HL-60 (cell line): Measurements from ENCODE around the gene SMIM24.

Experiments used
- DNase-seq, 2 experiments: peaks; one replicate each; pipeline ENCODE4 v3.0.0-alpha.2; 2010 to 2020; ENCODE audit warnings: low read depth in 1 of 2, low spot score in 1 of 2
- H3K27ac ChIP-seq: fragments of 250-450 bp; sonication (Bioruptor Pico); replicated peaks from 2 replicates; pipeline ENCODE4 v1.5.1; 2020; ENCODE audit warnings: mild to moderate bottlenecking, moderate library complexity
- H3K27me3 ChIP-seq: fragments of 250-450 bp; sonication (Bioruptor Pico); 2 replicates; pipeline ENCODE4 v1.5.1; 2021; ENCODE audit warnings: mild to moderate bottlenecking, moderate library complexity; ENCODE audit not compliant: insufficient read depth, poor library complexity, severe bottlenecking
- H3K4me3 ChIP-seq: replicated peaks from 2 replicates; pipeline ENCODE4 v1.5.1; 2011; ENCODE audit warnings: mild to moderate bottlenecking, control low read depth, low read length; ENCODE audit not compliant: insufficient read depth
- GABPA ChIP-seq: IDR thresholded peaks from 2 replicates; pipeline ENCODE4 v1.6.1; 2012; ENCODE audit warnings: low read depth
- POLR2AphosphoS5 ChIP-seq: IDR thresholded peaks from 2 replicates; pipeline ENCODE4 v1.6.1; 2012; ENCODE audit warnings: low read depth
- SPI1 ChIP-seq: IDR thresholded peaks from 2 replicates; pipeline ENCODE4 v1.6.1; 2012; ENCODE audit warnings: low read depth, mild to moderate bottlenecking, borderline replicate concordance
- TF ChIP-seq, protein P1 (sequence below): IDR thresholded peaks from one replicate; pipeline ENCODE4 v1.5.1; 2011; ENCODE audit warnings: low read length, control low read depth, inconsistent platforms; ENCODE audit not compliant: insufficient read depth
- TF ChIP-seq, protein P2 (sequence below): IDR thresholded peaks from 2 replicates; pipeline ENCODE4 v1.6.1; 2012; ENCODE audit warnings: low read depth; ENCODE audit not compliant: insufficient replicate concordance

Gene SMIM24

DNA sequence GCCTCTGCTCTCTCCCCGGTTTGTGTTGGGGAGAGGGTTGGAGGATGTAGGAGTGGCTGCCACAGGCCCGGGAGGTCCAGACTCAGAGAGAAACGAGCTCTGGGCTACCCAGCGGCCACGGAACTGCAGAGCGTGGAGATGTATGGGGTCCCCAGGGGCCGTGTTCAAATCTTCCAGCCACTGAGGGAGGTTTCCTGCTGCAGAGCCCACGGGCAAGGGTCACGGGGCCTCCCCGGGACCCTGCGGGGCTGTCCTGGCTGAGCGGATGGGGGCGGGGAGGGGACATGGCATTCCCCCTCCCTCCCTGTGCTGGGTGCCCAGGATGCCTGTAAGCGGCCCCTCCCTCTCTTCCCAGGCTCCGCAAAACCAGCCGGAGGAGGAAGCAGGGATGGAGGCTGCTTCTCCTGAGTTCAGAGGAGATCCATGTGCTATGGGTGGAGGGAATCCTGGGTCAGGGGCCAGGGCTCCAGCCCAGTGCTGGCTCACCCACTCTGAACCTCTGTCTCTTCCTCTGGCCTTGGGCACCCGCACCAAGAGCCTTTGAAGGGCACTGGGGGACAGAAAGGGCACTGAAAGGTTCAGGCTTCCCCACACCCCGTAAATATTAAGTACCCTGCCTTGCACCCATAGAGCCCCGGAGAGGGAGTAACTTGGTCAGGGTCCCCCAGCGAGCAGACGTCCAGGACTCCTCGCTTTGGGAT lies 22.6 kb downstream of the SMIM24 start:
- no peak for DNase-seq
- H3K27ac ChIP-seq: no peak overlapping the region
- no peak for TF ChIP-seq SPI1
- TF ChIP-seq, protein P1, sequence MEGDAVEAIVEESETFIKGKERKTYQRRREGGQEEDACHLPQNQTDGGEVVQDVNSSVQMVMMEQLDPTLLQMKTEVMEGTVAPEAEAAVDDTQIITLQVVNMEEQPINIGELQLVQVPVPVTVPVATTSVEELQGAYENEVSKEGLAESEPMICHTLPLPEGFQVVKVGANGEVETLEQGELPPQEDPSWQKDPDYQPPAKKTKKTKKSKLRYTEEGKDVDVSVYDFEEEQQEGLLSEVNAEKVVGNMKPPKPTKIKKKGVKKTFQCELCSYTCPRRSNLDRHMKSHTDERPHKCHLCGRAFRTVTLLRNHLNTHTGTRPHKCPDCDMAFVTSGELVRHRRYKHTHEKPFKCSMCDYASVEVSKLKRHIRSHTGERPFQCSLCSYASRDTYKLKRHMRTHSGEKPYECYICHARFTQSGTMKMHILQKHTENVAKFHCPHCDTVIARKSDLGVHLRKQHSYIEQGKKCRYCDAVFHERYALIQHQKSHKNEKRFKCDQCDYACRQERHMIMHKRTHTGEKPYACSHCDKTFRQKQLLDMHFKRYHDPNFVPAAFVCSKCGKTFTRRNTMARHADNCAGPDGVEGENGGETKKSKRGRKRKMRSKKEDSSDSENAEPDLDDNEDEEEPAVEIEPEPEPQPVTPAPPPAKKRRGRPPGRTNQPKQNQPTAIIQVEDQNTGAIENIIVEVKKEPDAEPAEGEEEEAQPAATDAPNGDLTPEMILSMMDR: no peak
- no peak for TF ChIP-seq GABPA
- TF ChIP-seq POLR2AphosphoS5: no peak
- TF ChIP-seq, protein P2, sequence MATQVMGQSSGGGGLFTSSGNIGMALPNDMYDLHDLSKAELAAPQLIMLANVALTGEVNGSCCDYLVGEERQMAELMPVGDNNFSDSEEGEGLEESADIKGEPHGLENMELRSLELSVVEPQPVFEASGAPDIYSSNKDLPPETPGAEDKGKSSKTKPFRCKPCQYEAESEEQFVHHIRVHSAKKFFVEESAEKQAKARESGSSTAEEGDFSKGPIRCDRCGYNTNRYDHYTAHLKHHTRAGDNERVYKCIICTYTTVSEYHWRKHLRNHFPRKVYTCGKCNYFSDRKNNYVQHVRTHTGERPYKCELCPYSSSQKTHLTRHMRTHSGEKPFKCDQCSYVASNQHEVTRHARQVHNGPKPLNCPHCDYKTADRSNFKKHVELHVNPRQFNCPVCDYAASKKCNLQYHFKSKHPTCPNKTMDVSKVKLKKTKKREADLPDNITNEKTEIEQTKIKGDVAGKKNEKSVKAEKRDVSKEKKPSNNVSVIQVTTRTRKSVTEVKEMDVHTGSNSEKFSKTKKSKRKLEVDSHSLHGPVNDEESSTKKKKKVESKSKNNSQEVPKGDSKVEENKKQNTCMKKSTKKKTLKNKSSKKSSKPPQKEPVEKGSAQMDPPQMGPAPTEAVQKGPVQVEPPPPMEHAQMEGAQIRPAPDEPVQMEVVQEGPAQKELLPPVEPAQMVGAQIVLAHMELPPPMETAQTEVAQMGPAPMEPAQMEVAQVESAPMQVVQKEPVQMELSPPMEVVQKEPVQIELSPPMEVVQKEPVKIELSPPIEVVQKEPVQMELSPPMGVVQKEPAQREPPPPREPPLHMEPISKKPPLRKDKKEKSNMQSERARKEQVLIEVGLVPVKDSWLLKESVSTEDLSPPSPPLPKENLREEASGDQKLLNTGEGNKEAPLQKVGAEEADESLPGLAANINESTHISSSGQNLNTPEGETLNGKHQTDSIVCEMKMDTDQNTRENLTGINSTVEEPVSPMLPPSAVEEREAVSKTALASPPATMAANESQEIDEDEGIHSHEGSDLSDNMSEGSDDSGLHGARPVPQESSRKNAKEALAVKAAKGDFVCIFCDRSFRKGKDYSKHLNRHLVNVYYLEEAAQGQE: no peak
- no peak overlapping the region for H3K4me3 ChIP-seq
- H3K27me3 ChIP-seq: no peaks in the 10 kb centered on the region

DNA sequence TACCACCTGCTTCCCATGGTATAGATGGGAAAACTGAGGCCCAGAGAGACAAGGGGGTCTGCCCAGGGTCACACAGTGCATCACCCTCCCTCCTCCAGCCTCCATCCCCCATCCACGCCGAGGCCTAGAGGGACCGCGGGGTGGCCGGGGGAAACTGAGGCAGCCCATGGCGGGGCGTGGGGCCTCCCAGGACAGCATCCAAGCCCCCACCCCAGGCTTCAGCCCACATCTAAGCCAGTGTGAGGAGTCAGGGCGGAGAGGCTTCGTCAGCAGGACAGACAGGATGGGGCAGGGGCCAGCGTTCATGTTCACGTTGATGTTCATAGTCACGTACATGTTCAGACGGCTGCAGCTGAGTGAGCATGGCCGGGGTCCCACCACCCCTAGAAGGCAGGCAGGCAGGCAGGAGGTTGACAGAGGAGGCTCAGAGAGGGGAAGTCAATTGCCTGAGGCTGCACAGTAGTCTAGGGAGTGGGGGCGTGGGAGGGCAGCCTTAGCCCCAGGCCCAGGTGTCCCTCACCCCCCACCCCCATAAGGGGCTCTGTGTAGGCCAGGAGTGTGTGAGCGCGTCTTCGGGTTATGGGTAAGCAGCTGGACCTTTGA lies 23.3 kb downstream of the SMIM24 start:
- no peak for DNase-seq
- TF ChIP-seq POLR2AphosphoS5 (no peak), SPI1 (no peak), GABPA (no peak)
- TF ChIP-seq, protein P1: no peak
- TF ChIP-seq, protein P2: no peak
- Histone ChIP-seq H3K4me3 (no peak overlapping the region), H3K27ac (no peak overlapping the region), H3K27me3 (no peaks in the 10 kb centered on the region)

DNA sequence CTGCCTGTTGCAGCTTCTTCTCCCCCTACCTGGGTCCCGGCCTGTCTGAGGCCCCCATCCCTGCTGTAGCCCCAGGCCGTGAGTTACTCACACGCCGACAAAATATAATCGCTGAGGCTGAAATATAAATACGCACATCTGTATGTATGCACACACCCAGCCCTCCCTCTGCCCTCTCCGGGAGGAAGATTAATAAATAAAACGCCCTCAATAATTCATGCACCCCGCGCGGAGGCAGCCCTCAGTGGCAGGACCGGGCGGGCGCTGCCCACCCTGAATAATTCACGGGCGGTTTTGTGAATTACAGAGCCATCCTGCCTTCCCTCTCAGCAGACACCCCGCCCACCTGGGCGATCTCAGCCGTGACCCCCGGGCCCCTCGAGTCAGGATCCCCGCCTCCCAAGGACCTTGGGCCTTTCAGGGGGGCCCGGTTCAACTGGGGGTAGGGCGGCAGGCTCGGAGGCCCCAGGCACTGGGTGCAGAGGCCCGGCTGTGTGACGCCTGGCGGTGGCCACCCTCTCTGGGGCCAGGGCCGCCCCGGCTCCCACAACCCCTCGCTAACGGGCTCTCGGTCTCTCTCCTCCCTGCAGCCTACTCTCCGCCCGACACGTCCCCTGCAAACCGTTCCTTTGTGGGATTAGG lies 24.2 kb downstream of the SMIM24 start:
- no peak overlapping the region for H3K4me3 ChIP-seq
- H3K27ac ChIP-seq: no peak overlapping the region
- DNase-seq: no peak
- H3K27me3 ChIP-seq: no peaks in the 10 kb centered on the region
- TF ChIP-seq SPI1 (no peak), POLR2AphosphoS5 (no peak), GABPA (no peak)
- TF ChIP-seq, protein P1: no peak
- TF ChIP-seq, protein P2: no peak
